ENCODE measurements around the gene RPS6KC1.
"Not testable (repeated sequence)": the region's sequence is repeated elsewhere in the genome, so short reads cannot be mapped to it uniquely, and the experiment has no call there.

The RPS6KC1 gene

GRCh38 chr1:213136190-213136917 is 85.3 kb downstream of the RPS6KC1 start:
- TF ChIP-seq, protein P1, sequence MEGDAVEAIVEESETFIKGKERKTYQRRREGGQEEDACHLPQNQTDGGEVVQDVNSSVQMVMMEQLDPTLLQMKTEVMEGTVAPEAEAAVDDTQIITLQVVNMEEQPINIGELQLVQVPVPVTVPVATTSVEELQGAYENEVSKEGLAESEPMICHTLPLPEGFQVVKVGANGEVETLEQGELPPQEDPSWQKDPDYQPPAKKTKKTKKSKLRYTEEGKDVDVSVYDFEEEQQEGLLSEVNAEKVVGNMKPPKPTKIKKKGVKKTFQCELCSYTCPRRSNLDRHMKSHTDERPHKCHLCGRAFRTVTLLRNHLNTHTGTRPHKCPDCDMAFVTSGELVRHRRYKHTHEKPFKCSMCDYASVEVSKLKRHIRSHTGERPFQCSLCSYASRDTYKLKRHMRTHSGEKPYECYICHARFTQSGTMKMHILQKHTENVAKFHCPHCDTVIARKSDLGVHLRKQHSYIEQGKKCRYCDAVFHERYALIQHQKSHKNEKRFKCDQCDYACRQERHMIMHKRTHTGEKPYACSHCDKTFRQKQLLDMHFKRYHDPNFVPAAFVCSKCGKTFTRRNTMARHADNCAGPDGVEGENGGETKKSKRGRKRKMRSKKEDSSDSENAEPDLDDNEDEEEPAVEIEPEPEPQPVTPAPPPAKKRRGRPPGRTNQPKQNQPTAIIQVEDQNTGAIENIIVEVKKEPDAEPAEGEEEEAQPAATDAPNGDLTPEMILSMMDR (IDR thresholded peaks at IDR 0.05; ENCODE audit: insufficient read depth, low read depth, low read length, missing control alignments): no peak
- no peak overlapping the region for H3K4me3 ChIP-seq (ENCODE audit: low read depth, low read length)
- no peak for DNase-seq (ENCODE audit: low read depth)

DNA sequence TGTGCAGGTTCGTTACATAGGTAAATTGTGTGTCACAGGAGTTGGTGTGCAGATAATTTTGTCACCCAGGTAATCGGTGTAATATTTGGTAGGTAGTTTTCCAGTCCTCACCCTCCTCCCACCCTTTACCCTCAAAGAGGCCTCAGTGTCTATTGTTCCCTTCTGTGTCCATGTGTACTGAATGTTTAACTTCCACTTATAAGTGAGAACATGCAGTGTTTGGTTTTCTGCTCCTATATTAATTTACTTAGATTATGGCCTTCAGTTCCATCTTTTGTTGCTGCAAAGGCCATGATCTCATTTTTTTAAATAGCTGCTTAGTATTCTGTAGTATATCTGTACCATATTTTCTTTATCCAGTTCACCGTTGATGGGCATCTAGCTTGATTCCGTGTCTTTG is 87.3 kb downstream of the RPS6KC1 start:
- no peak overlapping the region for H3K4me3 ChIP-seq (ENCODE audit: low read depth, low read length)
- DNase-seq (ENCODE audit: low read depth): no peak
- TF ChIP-seq, protein P1 (IDR thresholded peaks at IDR 0.05; ENCODE audit: insufficient read depth, low read depth, low read length, missing control alignments): no peak

DNA sequence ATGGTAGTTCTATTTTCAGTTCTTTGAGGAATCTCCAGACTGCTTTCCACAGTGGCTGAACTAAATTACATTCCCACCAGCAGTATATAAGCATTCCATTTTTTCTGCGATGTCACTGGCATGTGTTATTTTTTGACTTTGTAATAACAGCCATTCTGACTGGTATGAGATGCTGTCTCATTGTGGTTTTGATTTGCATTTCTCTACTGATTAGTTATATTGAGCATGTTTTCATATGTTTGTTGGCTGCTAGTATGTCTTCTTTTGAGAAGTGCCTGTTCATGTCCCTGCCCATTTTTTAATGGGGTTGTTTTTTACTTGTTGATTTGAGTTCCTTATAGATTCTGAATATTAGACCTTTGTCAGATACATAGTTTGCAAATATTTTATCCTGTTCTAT is 87.9 kb downstream of the RPS6KC1 start:
- DNase-seq (ENCODE audit: low read depth): no peak
- no peak overlapping the region for H3K4me3 ChIP-seq (ENCODE audit: low read depth, low read length)
- TF ChIP-seq, protein P1 (IDR thresholded peaks at IDR 0.05; ENCODE audit: insufficient read depth, low read depth, low read length, missing control alignments): no peak

DNA sequence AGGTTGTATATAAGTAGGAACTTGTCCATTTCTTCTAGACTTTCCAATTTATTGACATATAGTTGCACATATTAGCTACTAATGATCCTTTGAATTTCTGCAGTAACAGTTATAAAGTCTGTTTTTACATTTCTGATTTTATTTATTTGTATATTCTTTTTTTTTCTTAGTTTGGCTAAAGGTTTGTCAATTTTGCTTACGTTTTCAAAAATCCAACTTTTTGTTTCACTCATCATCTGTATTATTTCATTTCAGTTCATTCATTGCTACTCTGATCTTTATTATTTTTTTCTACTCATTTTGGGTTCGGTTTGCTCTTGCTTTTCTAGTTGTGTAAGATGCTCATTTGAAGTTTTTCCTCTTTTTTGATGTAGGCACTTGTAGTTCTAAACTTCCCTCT is 97.9 kb downstream of the RPS6KC1 start:
- no peak overlapping the region for H3K4me3 ChIP-seq (ENCODE audit: low read depth, low read length)
- TF ChIP-seq, protein P1 (IDR thresholded peaks at IDR 0.05; ENCODE audit: insufficient read depth, low read depth, low read length, missing control alignments): no peak
- no peak for DNase-seq (ENCODE audit: low read depth)

DNA sequence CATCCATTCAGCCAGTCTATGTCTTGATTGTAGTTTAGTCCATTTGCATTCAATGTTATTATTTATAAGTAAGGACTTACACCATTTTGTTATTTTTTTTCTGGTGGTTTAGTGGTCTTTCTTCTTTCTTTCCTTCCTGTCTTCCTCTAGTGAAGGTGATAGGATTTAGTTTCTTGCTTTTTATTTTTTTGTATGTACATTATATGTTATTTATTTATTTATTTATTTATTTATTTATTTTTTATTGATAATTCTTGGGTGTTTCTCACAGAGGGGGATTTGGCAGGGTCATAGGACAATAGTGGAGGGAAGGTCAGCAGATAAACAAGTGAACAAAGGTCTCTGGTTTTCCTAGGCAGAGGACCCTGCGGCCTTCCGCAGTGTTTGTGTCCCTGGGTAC is 99.0 kb downstream of the RPS6KC1 start:
- not testable (repeated sequence) for DNase-seq (ENCODE audit: low read depth)

DNA sequence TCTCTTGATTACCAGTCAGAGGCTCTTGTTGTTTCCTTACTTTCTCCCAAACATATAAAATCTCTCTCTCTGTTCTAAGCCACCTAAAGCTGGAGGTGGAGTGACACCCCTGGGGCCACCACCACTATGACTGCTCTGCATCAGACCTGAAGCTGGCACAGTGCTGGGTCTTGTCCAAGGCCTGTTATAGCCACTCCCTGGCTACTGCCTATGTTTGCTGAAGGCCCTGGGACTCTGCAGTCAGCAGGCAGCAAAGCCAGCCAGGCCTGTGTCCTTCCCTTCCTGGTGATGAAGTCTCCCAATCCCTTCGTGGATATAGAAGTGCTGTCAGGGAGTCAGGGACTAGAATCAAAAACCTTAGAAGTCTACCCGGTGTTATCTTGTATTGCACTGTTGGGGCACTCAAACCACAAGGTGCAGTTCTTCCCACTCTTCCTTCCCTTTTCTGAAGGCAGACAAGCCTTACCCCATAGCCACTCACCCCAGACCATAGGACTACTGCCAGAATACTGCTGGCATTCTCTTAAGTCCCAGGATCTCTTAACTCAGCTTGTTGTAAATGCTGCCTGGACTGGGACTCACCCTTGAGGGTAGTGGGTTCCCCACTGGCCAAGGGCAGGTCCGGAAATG is 103.1 kb downstream of the RPS6KC1 start:
- DNase-seq (ENCODE audit: low read depth): no peak
- TF ChIP-seq, protein P1 (IDR thresholded peaks at IDR 0.05; ENCODE audit: insufficient read depth, low read depth, low read length, missing control alignments): no peak
- no peak overlapping the region for H3K4me3 ChIP-seq (ENCODE audit: low read depth, low read length)

More for the DNA sequence above, 99.0 kb downstream of the RPS6KC1 start:
- H3K4me3 ChIP-seq (ENCODE audit: low read depth, low read length): not testable (repeated sequence)

GRCh38 chr1:213159376-213159775 is 108.3 kb downstream of the RPS6KC1 start:
- DNase-seq (ENCODE audit: low read depth): no peak
- TF ChIP-seq, protein P1 (IDR thresholded peaks at IDR 0.05; ENCODE audit: insufficient read depth, low read depth, low read length, missing control alignments): no peak
- H3K4me3 ChIP-seq (ENCODE audit: low read depth, low read length): no peak overlapping the region

GRCh38 chr1:213160442-213160841 is 109.4 kb downstream of the RPS6KC1 start:
- not testable (repeated sequence) for DNase-seq (ENCODE audit: low read depth); H3K4me3 ChIP-seq (ENCODE audit: low read depth, low read length)

Data from GM12865 (cell line).